ENCODE results near the gene FAM81B. TPM values are rescaled to one million over a fixed set of nuclear protein-coding genes. Genes with fewer than 3 reads are reported as not detected.
"Not testable (repeated sequence)": the region's sequence is repeated elsewhere in the genome, so short reads cannot be mapped to it uniquely, and the experiment has no call there.

The FAM81B gene
- total RNA-seq, 2 donors from 2014 or later: not detected

DNA sequence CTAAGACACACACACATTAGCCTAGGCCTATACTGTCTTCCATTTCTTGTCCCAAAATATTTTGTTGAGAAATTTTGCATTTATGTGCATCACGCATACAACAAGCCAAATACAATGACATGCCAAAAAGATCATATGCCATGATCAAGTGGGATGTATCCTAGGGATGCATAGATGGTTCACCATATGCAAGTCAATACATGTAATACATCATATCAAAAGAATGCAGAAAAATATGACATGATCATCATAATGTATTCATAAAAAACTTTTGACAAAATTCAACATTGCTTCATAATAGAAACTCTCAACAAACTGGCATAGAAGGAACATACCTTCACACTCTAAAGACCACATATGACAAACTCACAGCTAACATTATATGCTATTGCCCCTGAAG is 5.8 kb upstream of the FAM81B start:
- DNase-seq (ENCODE audit: low spot score in 2 of 2) (no peak), ATAC-seq (no peak)
- Mint-ChIP-seq H3K9me3 (peaks cover 0 to 8% of the 10 kb centered on the region in 2 donors), H3K27ac (no peak overlapping the region), H3K36me3 (no peaks in the 10 kb centered on the region)

DNA sequence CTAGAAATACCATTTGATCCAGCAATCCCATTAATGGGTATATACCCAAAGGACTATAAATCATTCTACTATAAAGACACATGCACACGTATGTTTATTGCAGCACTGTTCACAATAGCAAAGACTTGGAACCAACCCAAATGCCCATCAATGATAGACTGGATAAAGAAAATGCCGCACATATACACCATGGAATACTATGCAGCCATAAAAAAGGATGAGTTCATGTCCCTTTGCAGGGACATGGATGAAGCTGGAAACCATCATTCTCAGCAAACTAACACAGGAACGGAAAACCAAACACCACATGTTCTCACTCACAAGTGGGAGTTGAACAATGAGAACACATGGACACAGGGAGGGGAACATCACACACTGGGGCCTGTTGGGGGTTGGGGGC is 799 bp downstream of the FAM81B start:
- H3K9me3 Mint-ChIP-seq; ATAC-seq; H3K27ac Mint-ChIP-seq; H3K36me3 Mint-ChIP-seq; DNase-seq (ENCODE audit: low spot score in 2 of 2): not testable (repeated sequence)

- DNase-seq (ENCODE audit: low spot score in 2 of 2): no peak
- Mint-ChIP-seq H3K9me3 (no peaks in the 10 kb centered on the region), H3K36me3 (no peaks in the 10 kb centered on the region), H3K27ac (no peak overlapping the region)
- no peak for ATAC-seq
These were observed 1.5 kb downstream of the FAM81B start for GRCh38 chr5:95392593-95393182.

- no peaks in the 10 kb centered on the region for H3K36me3 Mint-ChIP-seq
- ATAC-seq: no peak
- H3K9me3 Mint-ChIP-seq: no peaks in the 10 kb centered on the region
- no peak for DNase-seq (ENCODE audit: low spot score in 2 of 2)
- H3K27ac Mint-ChIP-seq: no peak overlapping the region
These were observed 2.1 kb downstream of the FAM81B start for GRCh38 chr5:95393279-95393678.

- no peaks in the 10 kb centered on the region for H3K9me3 Mint-ChIP-seq
- H3K27ac Mint-ChIP-seq: no peak overlapping the region
- ATAC-seq (no peak), DNase-seq (ENCODE audit: low spot score in 2 of 2) (no peak)
- H3K36me3 Mint-ChIP-seq: no peaks in the 10 kb centered on the region
These were observed 7.8 kb downstream of the FAM81B start for GRCh38 chr5:95398989-95399388.

GRCh38 chr5:95401626-95402025 is 10.5 kb downstream of the FAM81B start:
- Mint-ChIP-seq H3K36me3 (no peaks in the 10 kb centered on the region), H3K9me3 (peaks cover 0 to 4% of the 10 kb centered on the region in 2 donors), H3K27ac (no peak overlapping the region)
- ATAC-seq (no peak), DNase-seq (ENCODE audit: low spot score in 2 of 2) (no peak)

DNA sequence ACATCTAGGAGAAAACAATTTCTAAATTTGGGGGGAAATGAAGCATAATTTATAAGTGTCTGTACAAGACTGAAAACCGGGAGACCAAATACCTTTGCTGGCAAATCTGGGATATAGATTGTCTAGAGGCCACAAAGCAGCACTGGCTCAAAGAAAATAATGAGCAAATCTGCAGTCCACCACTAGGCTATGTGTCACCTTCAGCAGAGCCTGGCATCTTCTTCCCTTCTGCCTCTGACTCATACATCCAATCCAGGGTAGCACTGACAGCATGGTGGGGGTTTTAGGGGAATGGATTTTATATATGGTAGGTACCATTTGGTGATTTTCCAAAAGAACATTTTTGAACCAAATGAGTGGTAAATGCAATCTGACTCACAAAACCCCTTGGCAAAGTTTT is 12.8 kb downstream of the FAM81B start:
- no peaks in the 10 kb centered on the region for H3K36me3 Mint-ChIP-seq
- peaks cover 4 to 6% of the 10 kb centered on the region in 2 donors for H3K9me3 Mint-ChIP-seq
- no peak for DNase-seq (ENCODE audit: low spot score in 2 of 2)
- ATAC-seq: no peak
- no peak overlapping the region for H3K27ac Mint-ChIP-seq

- Mint-ChIP-seq H3K27ac (no peak overlapping the region), H3K9me3 (peaks cover 4 to 6% of the 10 kb centered on the region in 2 donors), H3K36me3 (no peaks in the 10 kb centered on the region)
- no peak for ATAC-seq
- DNase-seq (ENCODE audit: low spot score in 2 of 2): no peak
These were observed 15.4 kb downstream of the FAM81B start for GRCh38 chr5:95406426-95407090.

GRCh38 chr5:95410279-95410678 is 19.1 kb downstream of the FAM81B start:
- DNase-seq (ENCODE audit: low spot score in 2 of 2) (no peak), ATAC-seq (no peak)
- Mint-ChIP-seq H3K9me3 (peaks cover 0 to 6% of the 10 kb centered on the region in 2 donors), H3K36me3 (no peaks in the 10 kb centered on the region), H3K27ac (no peak overlapping the region)

DNA sequence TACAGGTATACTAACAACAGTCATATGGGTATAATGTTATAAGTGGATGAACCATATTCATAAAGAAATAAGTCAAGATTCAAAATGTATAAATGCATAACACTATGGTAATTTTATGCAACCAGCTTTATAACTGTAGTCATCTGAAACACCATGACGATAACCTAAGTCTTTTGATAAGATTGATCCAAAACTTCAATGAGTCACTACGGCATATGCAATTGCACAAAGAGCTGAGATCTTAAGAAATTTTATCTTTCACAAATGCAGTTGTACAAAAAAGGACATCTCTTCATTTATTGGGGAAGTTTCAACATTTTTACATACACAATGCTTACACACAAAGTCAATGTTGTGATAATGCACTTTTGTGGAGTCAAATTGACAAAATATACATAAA is 20.3 kb downstream of the FAM81B start:
- no peak for ATAC-seq
- H3K27ac Mint-ChIP-seq: no peak overlapping the region

GRCh38 chr5:95414451-95414850 is 23.3 kb downstream of the FAM81B start:
- no peaks in the 10 kb centered on the region for H3K9me3 Mint-ChIP-seq
- ATAC-seq: no peak
- H3K27ac Mint-ChIP-seq: no peak overlapping the region

More for the DNA sequence above, 20.3 kb downstream of the FAM81B start:
- no peak for DNase-seq (ENCODE audit: low spot score in 2 of 2)
- H3K36me3 Mint-ChIP-seq: no peaks in the 10 kb centered on the region
- peaks cover 0 to 6% of the 10 kb centered on the region in 2 donors for H3K9me3 Mint-ChIP-seq

DNA sequence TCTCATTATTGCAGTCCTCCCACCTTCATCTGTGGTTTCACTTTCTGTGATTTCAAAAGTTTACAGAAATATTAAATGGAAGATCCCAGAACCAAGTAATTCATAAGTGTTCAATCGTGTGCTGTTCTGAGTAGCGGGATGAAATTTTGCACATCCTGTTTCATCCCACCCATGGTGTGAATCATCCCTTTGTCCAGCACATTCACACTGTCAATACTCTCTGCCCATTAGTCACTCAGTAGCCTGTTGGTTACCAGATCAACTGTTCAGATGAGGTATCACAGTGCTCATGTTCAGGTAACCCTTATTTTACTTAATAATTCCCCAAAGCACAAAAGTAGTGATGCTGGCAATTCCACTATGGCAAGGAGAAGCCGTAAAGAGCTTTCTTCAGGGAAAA is 26.8 kb downstream of the FAM81B start:
- ATAC-seq (no peak), DNase-seq (ENCODE audit: low spot score in 2 of 2) (no peak)
- Mint-ChIP-seq H3K36me3 (no peaks in the 10 kb centered on the region), H3K27ac (no peak overlapping the region), H3K9me3 (no peaks in the 10 kb centered on the region)

More at GRCh38 chr5:95414451-95414850, 23.3 kb downstream of the FAM81B start:
- no peaks in the 10 kb centered on the region for H3K36me3 Mint-ChIP-seq
- no peak for DNase-seq (ENCODE audit: low spot score in 2 of 2)

- DNase-seq (ENCODE audit: low spot score in 2 of 2): no peak
- Mint-ChIP-seq H3K27ac (no peak overlapping the region), H3K36me3 (no peaks in the 10 kb centered on the region), H3K9me3 (no peaks in the 10 kb centered on the region)
- ATAC-seq: no peak
These were observed 31.7 kb downstream of the FAM81B start for GRCh38 chr5:95422838-95423237.

GRCh38 chr5:95424016-95424415 is 32.9 kb downstream of the FAM81B start:
- H3K9me3 Mint-ChIP-seq: no peaks in the 10 kb centered on the region
- H3K27ac Mint-ChIP-seq: no peak overlapping the region
- ATAC-seq: no peak

DNA sequence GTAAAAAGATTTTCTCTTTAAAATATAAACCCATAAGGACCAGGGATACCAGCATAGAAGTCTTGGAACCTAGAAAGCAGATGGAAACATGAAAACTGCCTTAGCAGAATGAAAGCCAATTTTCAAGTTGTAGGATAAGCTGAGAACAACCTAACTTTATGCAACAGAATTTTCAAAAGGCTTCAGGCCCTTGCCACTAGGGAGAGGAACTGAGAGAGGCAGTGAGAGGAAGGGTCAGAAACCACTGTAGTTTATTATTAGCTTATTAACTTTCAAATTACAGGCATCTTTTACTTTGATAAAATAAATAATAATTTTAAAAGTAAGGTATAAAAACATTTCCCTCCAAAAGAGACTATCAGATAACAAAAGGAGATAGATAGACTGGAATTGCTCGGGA is 33.4 kb downstream of the FAM81B start:
- Mint-ChIP-seq H3K27ac (no peak overlapping the region), H3K36me3 (no peaks in the 10 kb centered on the region), H3K9me3 (no peaks in the 10 kb centered on the region)
- ATAC-seq (no peak), DNase-seq (ENCODE audit: low spot score in 2 of 2) (no peak)

More at GRCh38 chr5:95424016-95424415, 32.9 kb downstream of the FAM81B start:
- no peak for DNase-seq (ENCODE audit: low spot score in 2 of 2)
- H3K36me3 Mint-ChIP-seq: no peaks in the 10 kb centered on the region

GRCh38 chr5:95426227-95426626 is 35.1 kb downstream of the FAM81B start:
- ATAC-seq: no peak
- DNase-seq (ENCODE audit: low spot score in 2 of 2): no peak
- H3K9me3 Mint-ChIP-seq: no peaks in the 10 kb centered on the region
- H3K36me3 Mint-ChIP-seq: no peaks in the 10 kb centered on the region
- H3K27ac Mint-ChIP-seq: no peak overlapping the region

- H3K27ac Mint-ChIP-seq: no peak overlapping the region
- peaks cover 0 to 6% of the 10 kb centered on the region in 2 donors for H3K36me3 Mint-ChIP-seq
- ATAC-seq: no peak
- peaks cover 5 to 6% of the 10 kb centered on the region in 2 donors for H3K9me3 Mint-ChIP-seq
- no peak for DNase-seq (ENCODE audit: low spot score in 2 of 2)
These were observed 41.6 kb downstream of the FAM81B start for GRCh38 chr5:95432779-95433178.

All from activated naive CD4-positive, alpha-beta T cell treated with anti-CD3 and anti-CD28 coated beads, Interleukin-2, amount 50 U/mL, for 72 hours (primary cell).